D341Med (cell line): Measurements from ENCODE around the gene KIF18A.
"Not testable (repeated sequence)": the region's sequence is repeated elsewhere in the genome, so short reads cannot be mapped to it uniquely, and the experiment has no call there.

Experiments
- DNase-seq: peaks from one replicate; pipeline ENCODE4 v3.0.0; 2012; ENCODE audit warnings: low spot score

The KIF18A gene

GRCh38 chr11:28107750-28108618, at the start of gene KIF18A, which contains the start of gene METTL15:
TSS of gene KIF18A (minus strand) at chr11:28108156. CDS start at chr11:28097947, 10,209 bp downstream.
TSS of gene METTL15 (plus strand) at chr11:28108388. CDS start at chr11:28113335, 4,947 bp downstream.
- peak; percentile 95 for DNase-seq

DNA sequence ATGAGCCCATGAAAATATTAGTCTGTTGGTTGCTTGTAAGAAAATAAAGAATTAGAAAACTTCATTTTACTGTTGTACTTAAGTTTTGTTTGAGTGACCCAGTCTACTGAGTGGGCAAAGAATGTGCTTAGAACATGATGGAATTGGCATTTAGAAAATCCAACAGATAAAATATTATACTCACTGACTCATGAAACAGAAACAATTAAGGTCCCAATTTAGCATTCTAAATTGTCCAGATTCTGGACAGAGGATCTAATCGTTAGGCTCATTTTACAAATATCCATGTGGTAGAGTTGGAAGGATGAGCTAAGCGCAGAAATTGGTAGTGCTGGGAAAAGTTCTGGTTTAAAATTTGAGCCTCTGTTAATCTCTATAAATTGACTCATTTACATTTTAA, 45.6 kb upstream of the KIF18A start:
- DNase-seq: no peak

- DNase-seq: no peak
Measured at GRCh38 chr11:28152743-28153142, 44.8 kb upstream of the KIF18A start.

DNA sequence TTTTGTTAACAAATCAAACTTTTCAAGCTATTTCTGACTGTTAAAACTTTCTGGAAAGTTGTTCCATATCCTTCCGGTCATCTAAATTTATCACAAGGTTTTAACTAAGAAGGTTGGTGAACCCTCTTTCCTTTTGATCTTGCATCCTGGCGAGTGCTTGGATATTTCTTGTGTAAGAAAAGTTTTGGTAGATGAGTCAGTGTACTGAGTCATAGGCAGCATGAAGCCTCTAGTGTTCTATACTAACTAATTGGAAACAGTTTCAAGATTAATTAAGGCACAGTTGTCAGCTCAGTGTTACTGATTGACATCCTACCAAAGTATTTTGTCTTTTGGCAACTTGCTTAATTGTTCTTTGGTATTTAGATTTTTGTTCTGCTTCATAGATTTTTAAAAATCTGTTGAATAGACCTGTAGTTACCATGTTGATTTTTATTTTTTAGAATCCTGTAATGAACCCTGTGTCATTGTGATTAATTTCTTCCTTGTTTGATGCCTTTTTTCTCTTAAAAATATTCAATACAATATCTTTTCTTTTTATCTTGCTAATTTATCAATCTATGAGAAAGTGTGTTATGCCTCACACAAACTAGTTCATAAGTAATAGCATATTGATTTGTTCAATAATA, 38.3 kb upstream of the KIF18A start:
- no peak for DNase-seq

GRCh38 chr11:28144808-28145207, 36.9 kb upstream of the KIF18A start:
- no peak for DNase-seq

DNA sequence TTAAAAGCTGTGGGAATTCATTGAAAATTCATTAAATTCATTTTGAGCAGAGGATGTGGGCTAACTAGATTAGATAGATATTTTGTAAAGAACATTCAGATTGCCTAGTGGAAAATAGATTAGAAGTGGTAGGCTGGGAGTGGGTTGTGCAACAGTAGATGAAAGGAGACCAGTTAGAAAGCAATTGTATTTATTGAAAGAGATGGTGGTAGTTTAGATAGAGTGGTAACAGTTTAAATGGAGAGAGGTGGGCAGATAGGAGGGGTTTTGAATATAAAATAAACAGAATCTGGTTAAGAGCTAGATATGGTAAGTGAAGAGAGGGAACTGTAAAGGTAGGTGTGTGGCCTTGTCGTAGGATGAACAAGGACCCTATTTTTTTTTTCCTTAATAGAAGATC, 34.8 kb upstream of the KIF18A start:
- no peak for DNase-seq

- no peak for DNase-seq
Measured at GRCh38 chr11:28140689-28141455, 32.9 kb upstream of the KIF18A start.

DNA sequence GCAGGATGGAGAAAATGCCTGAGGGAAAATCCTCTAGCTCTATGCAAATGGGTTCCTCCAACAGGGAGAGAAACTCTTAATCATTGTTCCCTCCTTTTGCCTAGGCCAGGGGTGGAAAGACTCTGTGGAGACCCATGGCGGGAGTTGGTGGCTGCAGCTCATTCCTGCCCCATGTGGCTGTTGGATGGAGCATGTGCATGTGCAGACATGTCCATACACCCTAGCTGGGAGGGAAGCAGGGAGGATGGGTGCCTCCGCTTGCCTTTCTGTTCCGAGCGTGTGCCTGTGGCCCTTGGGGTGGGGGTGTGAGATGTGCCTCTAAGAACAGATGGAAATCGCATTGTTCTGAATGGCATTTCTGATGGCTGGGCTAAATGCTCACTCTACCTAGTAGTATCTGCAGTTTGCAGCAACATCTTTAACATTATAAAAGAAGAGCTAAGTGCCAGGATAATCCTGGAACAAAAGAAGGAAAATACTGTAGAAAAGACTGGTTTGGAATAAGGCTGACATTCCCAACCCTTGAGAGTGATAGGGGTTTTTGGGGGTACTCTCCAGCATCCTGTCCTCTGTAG, 32.0 kb upstream of the KIF18A start:
- DNase-seq: no peak

DNA sequence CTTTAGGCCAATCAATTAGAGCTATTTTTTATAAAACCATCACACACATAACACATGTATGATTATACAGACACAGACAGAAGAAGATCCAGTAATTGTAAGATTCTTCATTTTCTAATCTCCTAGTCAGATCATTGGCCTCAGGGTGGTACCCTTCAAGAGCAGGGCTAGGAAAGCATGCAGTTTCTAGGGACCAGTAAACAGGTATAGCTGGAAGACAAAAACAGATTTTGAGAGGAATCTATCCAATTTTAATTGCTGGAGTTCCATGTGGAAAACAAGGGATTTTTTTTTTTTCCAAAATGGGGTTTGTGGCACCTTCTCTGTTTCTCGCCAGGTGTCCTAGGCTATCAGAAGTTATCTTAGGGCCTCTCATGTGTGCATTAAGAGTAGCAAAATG, 29.9 kb upstream of the KIF18A start:
- no peak for DNase-seq

DNA sequence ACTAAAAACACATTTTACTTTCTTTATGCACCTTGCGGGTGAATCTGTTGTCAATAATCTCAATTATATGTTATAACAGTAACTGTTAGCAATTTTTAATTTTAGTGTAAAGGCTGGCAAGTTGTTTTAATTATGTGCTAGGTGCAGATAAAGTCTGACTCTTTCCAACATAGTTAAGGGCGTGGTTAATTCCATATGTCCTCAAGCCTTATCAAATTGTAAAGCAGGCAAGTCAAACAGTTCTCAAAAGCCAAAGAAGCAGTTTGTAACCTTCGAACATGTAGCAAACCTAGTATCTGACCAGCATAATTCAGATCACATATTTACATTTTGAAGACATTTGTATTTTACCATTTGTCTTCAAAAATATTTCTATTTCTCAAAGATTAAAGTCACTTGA, 29.4 kb upstream of the KIF18A start:
- DNase-seq: no peak

DNA sequence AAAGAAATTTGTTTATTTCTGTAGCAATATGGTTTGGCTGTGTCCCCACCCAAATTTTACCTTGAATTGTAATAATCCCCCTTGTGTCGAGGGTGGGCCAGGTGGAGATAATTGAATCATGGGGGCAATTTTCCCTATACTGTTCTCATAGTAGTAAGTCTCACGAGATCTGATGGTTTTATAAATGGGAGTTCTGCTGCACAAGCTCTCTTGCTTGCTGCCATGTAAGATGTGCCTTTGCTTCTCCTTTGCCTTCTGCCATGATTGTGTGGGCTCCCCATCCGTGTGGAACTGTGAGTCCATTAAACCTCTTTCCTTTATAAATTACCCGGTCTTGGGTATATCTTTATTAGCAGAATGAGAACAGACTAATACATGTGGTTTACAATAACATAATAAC, 28.2 kb upstream of the KIF18A start:
- not testable (repeated sequence) for DNase-seq

GRCh38 chr11:28133146-28133545, 25.2 kb upstream of the KIF18A start:
- no peak for DNase-seq

DNA sequence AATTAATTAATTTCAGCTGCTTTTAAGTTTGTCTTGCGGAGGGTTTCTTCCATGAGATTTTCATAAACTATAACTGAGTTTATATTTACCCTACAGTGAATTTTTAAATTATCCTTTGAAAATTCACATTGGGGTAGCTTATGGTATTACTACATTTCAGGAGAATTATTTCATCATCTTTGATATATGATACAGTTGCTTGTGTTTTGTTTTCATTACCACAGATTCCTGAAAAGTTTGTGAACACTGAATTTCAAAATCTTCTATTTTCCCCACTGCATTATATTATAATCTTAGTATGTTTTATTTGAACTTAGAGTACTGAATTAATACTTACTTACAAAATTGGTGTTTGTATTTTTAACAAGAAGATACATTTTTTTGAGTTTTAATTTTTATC, 24.6 kb upstream of the KIF18A start:
- DNase-seq: no peak

- no peak for DNase-seq
Measured at GRCh38 chr11:28123151-28123581, 15.2 kb upstream of the KIF18A start.

GRCh38 chr11:28117712-28118111, 9.8 kb upstream of the KIF18A start:
- no peak for DNase-seq

GRCh38 chr11:28114731-28115130, 6.8 kb upstream of the KIF18A start:
- no peak for DNase-seq

DNA sequence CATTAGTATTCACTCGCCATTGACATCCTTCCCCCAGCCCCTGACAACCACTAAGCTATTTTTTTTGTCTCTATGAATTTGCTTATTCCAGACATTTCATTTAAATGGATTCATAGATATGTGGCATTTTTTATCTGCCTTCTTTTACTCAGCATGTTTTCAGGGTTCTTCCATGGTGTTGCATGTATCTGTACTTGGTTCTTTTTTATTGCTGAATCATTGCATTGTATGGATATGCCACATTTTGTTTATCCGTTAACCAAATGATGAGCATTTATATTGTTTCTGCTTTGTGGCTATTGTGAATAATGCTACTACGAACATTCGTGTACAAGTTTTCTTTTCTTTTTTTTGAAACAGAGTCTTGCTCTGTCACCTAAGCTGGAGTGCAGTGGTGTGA, 6.2 kb upstream of the KIF18A start:
- no peak for DNase-seq

- DNase-seq: no peak
Measured at GRCh38 chr11:28110821-28111200, 2.9 kb upstream of the KIF18A start.

- no peak for DNase-seq
Measured at GRCh38 chr11:28110108-28110820, 2.3 kb upstream of the KIF18A start.

- DNase-seq: no peak
Measured at GRCh38 chr11:28108958-28109357, 1.0 kb upstream of the KIF18A start.

GRCh38 chr11:28107191-28107749, 686 bp downstream of the KIF18A start:
- DNase-seq: peak; percentile 25
